ENCODE data around the gene NAA50. TPM values are rescaled to one million over a fixed set of nuclear protein-coding genes. Genes with fewer than 3 reads are reported as not detected.

NAA50 gene
- total and polyA plus RNA-seq, 2 donors (not counting 3 experiments of a cell fraction or from before 2014, with no cell fraction given): 53.1 to 160 TPM

GRCh38 chr3:113783980-113784379 is 37.9 kb upstream of the NAA50 start:
- Histone ChIP-seq H3K27ac (ENCODE audit: insufficient read depth, low read depth, low read length) (peak overlapping the region; percentile 94), H3K27me3 (ENCODE audit: control insufficient read depth in 2 of 2, insufficient read depth in 2 of 2, low read length in 2 of 2) (no peaks in the 10 kb centered on the region), H3K4me2 (ENCODE audit: insufficient read depth, low read length) (peak overlapping the region; percentile 89), H3K9me1 (replicated peaks; ENCODE audit: control insufficient read depth, extremely low read depth, insufficient read depth, low read length) (no peaks in the 10 kb centered on the region), H3K9ac (replicated peaks; ENCODE audit: extremely low read depth, insufficient read depth, low read length) (peak overlapping the region; percentile 82), H4K20me1 (replicated peaks; ENCODE audit: control insufficient read depth, extremely low read depth, insufficient read depth, low read length) (no peaks in the 10 kb centered on the region), H3K36me3 (ENCODE audit: control insufficient read depth in 2 of 2, extremely low read depth in 1 of 2, insufficient read depth in 2 of 2, low read length in 2 of 2) (peaks cover 2 to 5% of the 10 kb centered on the region in 2 experiments), H3K4me1 (ENCODE audit: control insufficient read depth, extremely low read depth, insufficient read depth, low read length) (peaks cover 29% of the 10 kb centered on the region), H3K4me3 (replicated peaks in 1 of 3; ENCODE audit: insufficient read depth in 1 of 3, low read depth in 1 of 3, low read length in 3 of 3) (peak overlapping the region in 1 of 3 experiments; percentile 41), H3K79me2 (ENCODE audit: control insufficient read depth, insufficient read depth, low read length) (no peaks in the 10 kb centered on the region), H2AFZ (ENCODE audit: low read depth, low read length) (peak overlapping the region; percentile 13), H3K9me3 (replicated peaks; ENCODE audit: control insufficient read depth, insufficient read depth, low read length) (no peaks in the 10 kb centered on the region)
- intact Hi-C loops (cut with micrococcal nuclease) (loop anchor here (1.0 to 2.0 kb wide), 4 partner anchors 20 to 55 kb away; partner anchors contain the start of genes GRAMD1C and NAA50), dilution Hi-C loops (cut with MboI; ENCODE audit: extremely low pct_ligation_motif_present, low sequenced_read_pairs) (no loop called here)
- peak; percentile 85 for DNase-seq (ENCODE audit: low read depth, low spot score)
- TF ChIP-seq EZH2 (IDR thresholded peaks at IDR 0.05; ENCODE audit: borderline replicate concordance, low read depth, low read length, severe bottlenecking): no peak
- TF ChIP-seq POLR2A (IDR thresholded peaks at IDR 0.05; ENCODE audit: low read depth, low read length): peak; percentile 29
- TF ChIP-seq POLR2AphosphoS5 (IDR thresholded peaks at IDR 0.05; ENCODE audit: insufficient read depth, low read depth, low read length): peak; percentile 64
- peak; percentile 81 for FAIRE-seq
- CTCF ChIA-PET: interaction anchor here (0.9 to 2.0 kb wide), 13 partner anchors 10 to 153 kb away, joined by 3 to 14 read pairs (median 5); partner anchors contain the start of genes ATP6V1A and GRAMD1C
- BruUV-seq (replicated peaks): no TSS peak
- POLR2A ChIA-PET: interaction anchor here (0.7 to 1.7 kb wide), 3 partner anchors 37 to 46 kb away, joined by 3 to 6 read pairs (median 4); partner anchors contain the start of gene ATP6V1A

- peak; percentile 63 for FAIRE-seq
- intact Hi-C loops (cut with micrococcal nuclease): loop anchor here (1.0 kb wide), 1 partner anchor 37 kb away; the partner anchor contains the start of gene NAA50
- peak; percentile 90 for DNase-seq (ENCODE audit: low read depth, low spot score)
- Histone ChIP-seq H3K27me3 (ENCODE audit: control insufficient read depth in 2 of 2, insufficient read depth in 2 of 2, low read length in 2 of 2) (no peaks in the 10 kb centered on the region), H3K9me3 (replicated peaks; ENCODE audit: control insufficient read depth, insufficient read depth, low read length) (no peaks in the 10 kb centered on the region), H3K4me2 (ENCODE audit: insufficient read depth, low read length) (peak overlapping the region; percentile 89), H3K27ac (ENCODE audit: insufficient read depth, low read depth, low read length) (peak overlapping the region; percentile 94), H3K9ac (replicated peaks; ENCODE audit: extremely low read depth, insufficient read depth, low read length) (peak overlapping the region; percentile 82), H2AFZ (ENCODE audit: low read depth, low read length) (no peak overlapping the region), H3K4me3 (replicated peaks in 1 of 3; ENCODE audit: insufficient read depth in 1 of 3, low read depth in 1 of 3, low read length in 3 of 3) (peak overlapping the region in 1 of 3 experiments; percentile 41), H3K79me2 (ENCODE audit: control insufficient read depth, insufficient read depth, low read length) (no peaks in the 10 kb centered on the region), H3K9me1 (replicated peaks; ENCODE audit: control insufficient read depth, extremely low read depth, insufficient read depth, low read length) (no peaks in the 10 kb centered on the region), H3K4me1 (ENCODE audit: control insufficient read depth, extremely low read depth, insufficient read depth, low read length) (peaks cover 26% of the 10 kb centered on the region), H4K20me1 (replicated peaks; ENCODE audit: control insufficient read depth, extremely low read depth, insufficient read depth, low read length) (no peaks in the 10 kb centered on the region), H3K36me3 (ENCODE audit: control insufficient read depth in 2 of 2, extremely low read depth in 1 of 2, insufficient read depth in 2 of 2, low read length in 2 of 2) (peaks cover 2 to 5% of the 10 kb centered on the region in 2 experiments)
- TF ChIP-seq JUN (IDR thresholded peaks at IDR 0.05; ENCODE audit: borderline replicate concordance, insufficient read depth, insufficient read length, low read depth) (peak; percentile 97), GATA2 (IDR thresholded peaks at IDR 0.05; ENCODE audit: insufficient read depth, insufficient read length, low read depth, low read length) (no peak)
- BruUV-seq (replicated peaks): no TSS peak
- dilution Hi-C loops (cut with MboI; ENCODE audit: extremely low pct_ligation_motif_present, low sequenced_read_pairs): no loop called here
- POLR2A ChIA-PET: interaction anchor here (0.7 to 1.7 kb wide), 3 partner anchors 37 to 47 kb away, joined by 3 to 6 read pairs (median 4); partner anchors contain the start of gene ATP6V1A
- CTCF ChIA-PET: interaction anchor here (0.9 to 2.0 kb wide), 14 partner anchors 9 to 154 kb away, joined by 3 to 14 read pairs (median 5); partner anchors contain the start of genes ATP6V1A, GRAMD1C and NAA50
Observed at GRCh38 chr3:113783463-113783862, 37.4 kb upstream of the NAA50 start.
